Measurements from ENCODE around the gene RREB1. TPM values are rescaled to one million over a fixed set of nuclear protein-coding genes. Genes with fewer than 3 reads are reported as not detected.

Gene RREB1
- total and polyA plus RNA-seq, 9 donors: 7.3 to 64.4 (median 50.1) TPM

DNA sequence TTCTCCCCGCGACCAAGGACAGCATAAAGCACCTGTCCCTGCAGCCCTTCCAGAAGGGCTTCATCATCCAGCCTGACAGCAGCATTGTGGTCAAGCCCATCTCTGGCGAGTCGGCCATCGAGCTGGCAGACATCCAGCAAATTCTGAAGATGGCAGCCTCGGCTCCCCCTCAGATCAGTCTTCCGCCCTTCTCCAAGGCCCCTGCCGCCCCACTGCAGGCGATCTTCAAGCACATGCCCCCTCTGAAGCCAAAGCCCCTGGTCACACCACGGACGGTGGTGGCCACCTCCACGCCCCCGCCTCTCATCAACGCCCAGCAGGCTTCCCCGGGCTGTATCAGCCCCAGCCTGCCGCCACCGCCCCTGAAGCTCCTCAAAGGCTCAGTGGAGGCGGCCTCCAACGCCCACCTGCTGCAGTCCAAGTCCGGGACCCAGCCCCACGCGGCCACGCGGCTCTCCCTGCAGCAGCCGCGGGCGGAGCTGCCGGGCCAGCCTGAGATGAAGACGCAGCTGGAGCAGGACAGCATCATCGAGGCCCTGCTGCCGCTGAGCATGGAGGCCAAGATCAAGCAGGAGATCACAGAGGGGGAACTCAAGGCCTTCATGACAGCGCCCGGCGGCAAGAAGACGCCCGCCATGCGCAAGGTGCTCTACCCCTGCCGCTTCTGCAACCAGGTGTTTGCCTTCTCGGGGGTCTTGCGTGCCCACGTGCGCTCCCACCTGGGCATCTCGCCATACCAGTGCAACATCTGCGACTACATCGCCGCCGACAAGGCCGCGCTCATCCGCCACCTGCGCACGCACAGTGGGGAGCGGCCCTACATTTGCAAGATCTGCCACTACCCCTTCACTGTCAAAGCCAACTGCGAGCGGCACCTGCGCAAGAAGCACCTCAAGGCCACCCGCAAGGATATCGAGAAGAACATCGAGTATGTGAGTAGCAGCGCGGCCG, 121.9 kb downstream of the RREB1 start:
- Histone ChIP-seq H3K4me1 (ENCODE audit: insufficient read depth) (peaks cover 4% of the 10 kb centered on the region), H3K27me3 (no peaks in the 10 kb centered on the region), H3K36me3 (no peaks in the 10 kb centered on the region), H3K4me3 (no peak overlapping the region), H3K27ac (no peak overlapping the region), H3K9me3 (no peaks in the 10 kb centered on the region)
- 93% methylated on average over 62 of the region's 62 CpGs for WGBS, 3 donors
- DNase-seq: no peak
- intact Hi-C loops (cut with DNase I): loop anchor here in 1 of 4 donors (5.0 kb wide), 1 partner anchor 132 kb away; no protein-coding TSS in a partner anchor
- TF ChIP-seq, protein P1, sequence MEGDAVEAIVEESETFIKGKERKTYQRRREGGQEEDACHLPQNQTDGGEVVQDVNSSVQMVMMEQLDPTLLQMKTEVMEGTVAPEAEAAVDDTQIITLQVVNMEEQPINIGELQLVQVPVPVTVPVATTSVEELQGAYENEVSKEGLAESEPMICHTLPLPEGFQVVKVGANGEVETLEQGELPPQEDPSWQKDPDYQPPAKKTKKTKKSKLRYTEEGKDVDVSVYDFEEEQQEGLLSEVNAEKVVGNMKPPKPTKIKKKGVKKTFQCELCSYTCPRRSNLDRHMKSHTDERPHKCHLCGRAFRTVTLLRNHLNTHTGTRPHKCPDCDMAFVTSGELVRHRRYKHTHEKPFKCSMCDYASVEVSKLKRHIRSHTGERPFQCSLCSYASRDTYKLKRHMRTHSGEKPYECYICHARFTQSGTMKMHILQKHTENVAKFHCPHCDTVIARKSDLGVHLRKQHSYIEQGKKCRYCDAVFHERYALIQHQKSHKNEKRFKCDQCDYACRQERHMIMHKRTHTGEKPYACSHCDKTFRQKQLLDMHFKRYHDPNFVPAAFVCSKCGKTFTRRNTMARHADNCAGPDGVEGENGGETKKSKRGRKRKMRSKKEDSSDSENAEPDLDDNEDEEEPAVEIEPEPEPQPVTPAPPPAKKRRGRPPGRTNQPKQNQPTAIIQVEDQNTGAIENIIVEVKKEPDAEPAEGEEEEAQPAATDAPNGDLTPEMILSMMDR (IDR thresholded peaks at IDR 0.05): no peak
- TF ChIP-seq POLR2A (IDR thresholded peaks at IDR 0.05) (no peak), EP300 (IDR thresholded peaks at IDR 0.05) (no peak)

DNA sequence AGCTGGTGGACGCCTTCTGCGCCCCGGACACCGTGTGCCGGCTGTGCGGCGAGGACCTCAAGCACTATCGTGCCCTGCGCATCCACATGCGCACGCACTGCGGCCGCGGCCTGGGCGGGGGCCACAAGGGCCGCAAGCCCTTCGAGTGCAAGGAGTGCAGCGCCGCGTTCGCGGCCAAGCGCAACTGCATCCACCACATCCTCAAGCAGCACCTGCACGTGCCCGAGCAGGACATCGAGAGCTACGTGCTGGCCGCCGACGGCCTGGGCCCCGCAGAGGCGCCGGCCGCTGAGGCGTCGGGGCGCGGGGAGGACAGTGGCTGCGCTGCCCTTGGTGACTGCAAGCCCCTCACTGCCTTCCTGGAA, 122.5 kb downstream of the RREB1 start:
- no peaks in the 10 kb centered on the region for H3K27me3 ChIP-seq
- 95 to 97% (median 95%) methylated on average over 39 of the region's 39 CpGs for WGBS, 3 donors
- no peaks in the 10 kb centered on the region for H3K36me3 ChIP-seq
- TF ChIP-seq EP300 (IDR thresholded peaks at IDR 0.05) (no peak), POLR2A (IDR thresholded peaks at IDR 0.05) (no peak)
- TF ChIP-seq, protein P1 (IDR thresholded peaks at IDR 0.05): no peak
- no peak for DNase-seq
- H3K4me3 ChIP-seq: no peak overlapping the region
- intact Hi-C loops (cut with DNase I): loop anchor here in 1 of 4 donors (5.0 kb wide), 1 partner anchor 133 kb away; no protein-coding TSS in a partner anchor
- H3K9me3 ChIP-seq: no peaks in the 10 kb centered on the region
- H3K4me1 ChIP-seq (ENCODE audit: insufficient read depth): peaks cover 4% of the 10 kb centered on the region
- H3K27ac ChIP-seq: no peak overlapping the region

DNA sequence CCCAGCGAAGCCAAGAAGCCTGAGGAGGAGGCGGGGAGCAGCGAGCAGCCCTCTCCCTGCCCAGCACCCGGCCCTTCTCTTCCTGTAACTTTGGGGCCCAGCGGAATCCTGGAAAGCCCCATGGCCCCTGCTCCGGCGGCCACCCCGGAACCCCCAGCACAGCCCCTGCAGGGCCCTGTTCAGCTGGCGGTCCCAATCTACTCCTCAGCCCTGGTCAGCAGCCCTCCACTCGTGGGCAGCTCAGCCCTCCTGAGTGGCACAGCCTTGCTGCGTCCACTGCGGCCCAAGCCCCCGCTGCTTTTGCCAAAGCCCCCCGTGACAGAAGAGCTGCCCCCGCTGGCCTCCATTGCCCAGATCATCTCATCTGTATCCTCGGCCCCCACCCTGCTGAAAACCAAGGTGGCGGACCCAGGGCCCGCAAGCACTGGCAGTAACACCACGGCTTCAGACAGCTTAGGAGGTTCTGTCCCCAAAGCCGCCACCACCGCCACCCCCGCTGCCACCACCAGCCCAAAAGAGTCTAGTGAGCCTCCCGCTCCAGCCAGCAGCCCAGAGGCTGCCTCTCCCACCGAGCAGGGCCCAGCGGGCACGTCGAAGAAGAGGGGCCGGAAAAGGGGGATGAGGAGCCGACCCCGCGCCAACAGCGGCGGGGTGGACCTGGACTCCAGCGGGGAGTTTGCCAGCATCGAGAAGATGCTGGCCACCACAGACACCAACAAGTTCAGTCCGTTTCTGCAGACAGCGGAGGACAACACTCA, 123.4 kb downstream of the RREB1 start:
- 94 to 95% (median 95%) methylated on average over 35 to 37 of the region's 37 CpGs for WGBS, 3 donors

DNA sequence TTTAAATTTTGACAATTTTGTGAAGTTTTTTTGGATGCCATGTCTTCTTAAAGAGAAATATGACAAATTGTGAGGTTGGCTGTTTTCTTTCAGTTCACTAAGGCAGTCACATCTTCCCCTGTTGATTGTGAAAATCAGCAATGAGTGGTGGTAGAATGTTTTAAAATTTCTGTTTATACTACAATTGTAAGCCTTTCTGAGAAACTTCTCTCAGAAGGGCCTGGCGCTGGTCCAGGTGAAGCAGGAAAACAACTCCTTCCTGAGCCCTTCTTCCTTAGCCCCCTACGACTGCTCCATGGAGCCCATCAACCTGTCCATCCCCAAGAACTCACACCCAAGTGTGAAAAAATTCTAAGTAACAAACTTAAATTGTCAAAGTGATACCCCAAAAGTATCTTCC, 124.6 kb downstream of the RREB1 start:
- WGBS, 3 donors: 52 to 69% (median 66%) methylated on average over 2 of the region's 2 CpGs
- Histone ChIP-seq H3K36me3 (no peaks in the 10 kb centered on the region), H3K4me1 (ENCODE audit: insufficient read depth) (peaks cover 4% of the 10 kb centered on the region), H3K27me3 (no peaks in the 10 kb centered on the region), H3K27ac (no peak overlapping the region), H3K9me3 (no peaks in the 10 kb centered on the region), H3K4me3 (no peak overlapping the region)
- peak in 2 of 5 donors; percentile 60 to 67 for DNase-seq
- TF ChIP-seq EP300 (IDR thresholded peaks at IDR 0.05) (no peak), POLR2A (IDR thresholded peaks at IDR 0.05) (no peak)
- TF ChIP-seq, protein P1 (IDR thresholded peaks at IDR 0.05): no peak
- intact Hi-C loops (cut with DNase I): loop anchor here in 1 of 4 donors (5.0 kb wide), 1 partner anchor 135 kb away; no protein-coding TSS in a partner anchor

More for the DNA sequence above, 123.4 kb downstream of the RREB1 start:
- intact Hi-C loops (cut with DNase I): loop anchor here in 1 of 4 donors (5.0 kb wide), 1 partner anchor 134 kb away; no protein-coding TSS in a partner anchor
- TF ChIP-seq EP300 (IDR thresholded peaks at IDR 0.05): no peak
- TF ChIP-seq, protein P1 (IDR thresholded peaks at IDR 0.05): no peak
- no peak for TF ChIP-seq POLR2A (IDR thresholded peaks at IDR 0.05)
- Histone ChIP-seq H3K27me3 (no peaks in the 10 kb centered on the region), H3K36me3 (no peaks in the 10 kb centered on the region), H3K9me3 (no peaks in the 10 kb centered on the region), H3K27ac (no peak overlapping the region), H3K4me3 (no peak overlapping the region), H3K4me1 (ENCODE audit: insufficient read depth) (peaks cover 4% of the 10 kb centered on the region)
- DNase-seq: no peak
